HG03135 (cell line): ENCODE data around the gene SRPK3.

Experiments
- ATAC-seq: cut with Tn5 transposase; IDR thresholded peaks from one replicate; pipeline ENCODE4 v1.9.1; 2021; ENCODE audit warnings: mild to moderate bottlenecking, moderate library complexity; ENCODE audit not compliant: unreplicated experiment

Gene SRPK3

GRCh38 chrX:153769158-153769864 is 11.5 kb upstream of the SRPK3 start:
- ATAC-seq = no peak

GRCh38 chrX:153769865-153770600 is 10.8 kb upstream of the SRPK3 start:
- ATAC-seq = no peak

GRCh38 chrX:153770601-153771414 is 10.0 kb upstream of the SRPK3 start:
- ATAC-seq = no peak

- no peak for ATAC-seq
Measured at GRCh38 chrX:153771415-153772315, 9.2 kb upstream of the SRPK3 start.

- no peak for ATAC-seq
Measured at GRCh38 chrX:153772316-153773217, 8.3 kb upstream of the SRPK3 start.

- no peak for ATAC-seq
Measured at GRCh38 chrX:153773218-153773611, 7.6 kb upstream of the SRPK3 start.

- no peak for ATAC-seq
Measured at GRCh38 chrX:153773741-153774575, 6.9 kb upstream of the SRPK3 start.

GRCh38 chrX:153774576-153775292 is 6.1 kb upstream of the SRPK3 start:
- ATAC-seq = no peak

- ATAC-seq = no peak
Measured at GRCh38 chrX:153775293-153776119, 5.3 kb upstream of the SRPK3 start.

- ATAC-seq = no peak
Measured at GRCh38 chrX:153776120-153776599, 4.7 kb upstream of the SRPK3 start.

GRCh38 chrX:153776611-153777045 is 4.2 kb upstream of the SRPK3 start:
- ATAC-seq = no peak

- ATAC-seq = no peak
Measured at GRCh38 chrX:153777261-153778090, 3.4 kb upstream of the SRPK3 start.

GRCh38 chrX:153778181-153778580 is 2.7 kb upstream of the SRPK3 start:
- ATAC-seq = no peak

GRCh38 chrX:153778684-153779101 is 2.1 kb upstream of the SRPK3 start:
- no peak for ATAC-seq

- no peak for ATAC-seq
Measured at GRCh38 chrX:153779891-153780677, 757 bp upstream of the SRPK3 start.
